A549 (cell line): ENCODE data around the gene SLC16A7.

Source experiments
- ZSCAN20 ChIP-seq: fragments of 250-450 bp; sonication (Bioruptor Pico); IDR thresholded peaks from 2 replicates; pipeline ENCODE4 v1.8.0; 2022; ENCODE audit warnings: mild to moderate bottlenecking, moderate library complexity
- TF ChIP-seq, protein P1 (sequence below): fragments of >200 bp; sonication (Bioruptor Twin); formaldehyde crosslinking; IDR thresholded peaks from 3 replicates; pipeline ENCODE4 v1.5.1; 2016

DNA sequence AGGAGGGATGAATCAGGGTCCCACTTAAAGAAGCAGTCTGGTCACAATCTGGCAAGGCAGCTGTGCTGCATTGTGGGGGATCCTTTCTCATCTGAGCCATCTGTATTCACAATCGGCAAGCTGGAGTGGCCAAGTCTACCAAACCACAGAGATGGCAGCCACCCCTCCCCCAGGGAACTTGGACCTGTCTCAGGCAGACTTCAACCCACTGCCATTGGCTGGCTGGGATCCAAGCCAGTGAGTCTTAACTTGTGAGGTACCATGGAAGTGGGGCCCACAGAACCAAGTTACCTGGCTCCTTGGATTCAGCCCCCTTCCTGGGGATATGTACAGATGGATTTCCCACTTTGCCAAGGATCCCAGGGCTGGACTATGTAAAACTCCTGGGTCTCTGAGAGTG lies 196.8 kb downstream of the SLC16A7 start:
- TF ChIP-seq, protein P1, sequence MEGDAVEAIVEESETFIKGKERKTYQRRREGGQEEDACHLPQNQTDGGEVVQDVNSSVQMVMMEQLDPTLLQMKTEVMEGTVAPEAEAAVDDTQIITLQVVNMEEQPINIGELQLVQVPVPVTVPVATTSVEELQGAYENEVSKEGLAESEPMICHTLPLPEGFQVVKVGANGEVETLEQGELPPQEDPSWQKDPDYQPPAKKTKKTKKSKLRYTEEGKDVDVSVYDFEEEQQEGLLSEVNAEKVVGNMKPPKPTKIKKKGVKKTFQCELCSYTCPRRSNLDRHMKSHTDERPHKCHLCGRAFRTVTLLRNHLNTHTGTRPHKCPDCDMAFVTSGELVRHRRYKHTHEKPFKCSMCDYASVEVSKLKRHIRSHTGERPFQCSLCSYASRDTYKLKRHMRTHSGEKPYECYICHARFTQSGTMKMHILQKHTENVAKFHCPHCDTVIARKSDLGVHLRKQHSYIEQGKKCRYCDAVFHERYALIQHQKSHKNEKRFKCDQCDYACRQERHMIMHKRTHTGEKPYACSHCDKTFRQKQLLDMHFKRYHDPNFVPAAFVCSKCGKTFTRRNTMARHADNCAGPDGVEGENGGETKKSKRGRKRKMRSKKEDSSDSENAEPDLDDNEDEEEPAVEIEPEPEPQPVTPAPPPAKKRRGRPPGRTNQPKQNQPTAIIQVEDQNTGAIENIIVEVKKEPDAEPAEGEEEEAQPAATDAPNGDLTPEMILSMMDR = no peak
- TF ChIP-seq ZSCAN20 = no peak
